ENCODE results near the gene ABCB8. TPM values are rescaled to one million over a fixed set of nuclear protein-coding genes. Genes with fewer than 3 reads are reported as not detected.

Gene ABCB8
- total RNA-seq, 4 donors from 2014 or later = 21.0 to 49.0 (median 31.6) TPM

DNA sequence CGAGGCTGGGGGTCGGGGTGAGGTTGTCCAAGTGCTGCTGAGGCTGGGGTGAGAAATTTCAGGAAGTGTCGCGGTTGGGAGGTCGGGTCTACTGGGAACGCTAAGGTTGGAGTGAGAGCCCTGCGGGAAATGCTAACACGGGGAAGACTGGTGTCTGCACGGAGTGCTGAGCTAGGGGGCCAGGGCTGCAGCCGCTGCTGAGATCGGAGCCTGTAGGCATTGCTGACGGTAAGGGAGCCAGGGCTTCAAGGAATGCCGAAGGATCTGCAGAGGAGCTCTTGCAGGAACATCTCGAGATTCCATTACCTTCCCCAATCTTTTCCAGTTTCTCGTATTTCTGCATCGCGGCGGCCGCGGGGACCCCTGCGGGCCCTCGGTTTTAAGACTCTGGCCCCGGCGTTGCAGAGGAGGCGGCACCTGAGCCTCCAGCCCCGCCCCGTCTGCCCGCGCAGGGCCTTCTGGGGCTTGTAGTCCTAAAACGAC lies 29.3 kb downstream of the ABCB8 start, which contains the start of gene CDK5:
Gene CDK5 (minus strand): TSS at position 392 of the 483 bp plus-strand sequence. CDS start 49 bp downstream, at position 343.
- peak in 1 of 2 donors; percentile 32 for DNase-seq (ENCODE audit: low spot score in 2 of 2)

DNA sequence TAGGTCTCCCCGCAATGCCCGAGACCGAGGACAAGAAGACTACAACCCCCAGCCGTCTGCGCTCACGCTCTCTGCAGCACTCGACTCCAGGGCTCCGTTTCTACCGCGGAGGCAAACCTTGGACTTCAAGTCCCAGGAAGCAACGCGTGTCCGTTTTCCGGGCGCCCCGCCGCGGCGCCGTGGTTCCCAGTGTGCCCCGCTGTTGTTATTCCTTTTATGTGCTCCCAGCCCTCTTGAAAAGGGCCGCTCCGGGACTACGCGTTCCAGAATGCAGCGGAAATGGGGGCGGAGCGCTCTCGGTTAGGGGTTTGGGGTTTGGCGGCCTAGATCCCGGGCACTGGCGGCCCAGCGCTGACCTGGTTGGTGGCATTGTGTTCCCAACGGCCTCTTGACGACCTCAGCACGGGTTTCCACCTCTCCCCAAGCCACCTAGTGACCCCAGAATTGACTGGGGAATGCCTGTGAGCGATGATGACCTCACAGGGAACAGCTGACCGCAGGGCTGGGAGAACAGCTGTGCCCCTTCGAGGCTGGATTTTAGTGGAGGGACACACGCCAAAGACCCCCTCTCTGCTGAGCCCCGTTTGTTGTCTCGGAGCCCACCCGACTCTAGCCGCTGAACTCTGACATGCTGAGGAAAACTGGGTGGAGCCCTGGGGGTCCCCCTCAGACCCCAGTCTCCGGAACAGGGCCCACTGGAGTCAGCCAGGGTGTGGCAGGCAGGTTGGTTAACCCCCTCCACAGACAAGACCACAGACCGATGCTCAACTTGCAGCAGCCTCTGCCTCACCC lies 29.9 kb downstream of the ABCB8 start:
- WGBS, 2 donors = 0% methylated on average over 21 to 39 of the region's 46 CpGs
- peak overlapping the region; percentile 39 to 91 (median 79) for H3K4me3 ChIP-seq
- H3K9me3 ChIP-seq = no peaks in the 10 kb centered on the region
- H3K36me3 ChIP-seq = peaks cover 0 to 22% (median 0%) of the 10 kb centered on the region in 3 donors
- TF ChIP-seq POLR2A (IDR thresholded peaks at IDR 0.05) (peak; percentile 77 to 97), EP300 (IDR thresholded peaks at IDR 0.05) (peak; percentile 93 to 98)
- TF ChIP-seq, protein P1, sequence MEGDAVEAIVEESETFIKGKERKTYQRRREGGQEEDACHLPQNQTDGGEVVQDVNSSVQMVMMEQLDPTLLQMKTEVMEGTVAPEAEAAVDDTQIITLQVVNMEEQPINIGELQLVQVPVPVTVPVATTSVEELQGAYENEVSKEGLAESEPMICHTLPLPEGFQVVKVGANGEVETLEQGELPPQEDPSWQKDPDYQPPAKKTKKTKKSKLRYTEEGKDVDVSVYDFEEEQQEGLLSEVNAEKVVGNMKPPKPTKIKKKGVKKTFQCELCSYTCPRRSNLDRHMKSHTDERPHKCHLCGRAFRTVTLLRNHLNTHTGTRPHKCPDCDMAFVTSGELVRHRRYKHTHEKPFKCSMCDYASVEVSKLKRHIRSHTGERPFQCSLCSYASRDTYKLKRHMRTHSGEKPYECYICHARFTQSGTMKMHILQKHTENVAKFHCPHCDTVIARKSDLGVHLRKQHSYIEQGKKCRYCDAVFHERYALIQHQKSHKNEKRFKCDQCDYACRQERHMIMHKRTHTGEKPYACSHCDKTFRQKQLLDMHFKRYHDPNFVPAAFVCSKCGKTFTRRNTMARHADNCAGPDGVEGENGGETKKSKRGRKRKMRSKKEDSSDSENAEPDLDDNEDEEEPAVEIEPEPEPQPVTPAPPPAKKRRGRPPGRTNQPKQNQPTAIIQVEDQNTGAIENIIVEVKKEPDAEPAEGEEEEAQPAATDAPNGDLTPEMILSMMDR (IDR thresholded peaks at IDR 0.05) = peak in 2 of 5 experiments; percentile 27 to 28
- no peaks in the 10 kb centered on the region for H3K27me3 ChIP-seq
- peak overlapping the region; percentile 93 to 97 (median 96) for H3K27ac ChIP-seq
- peak; percentile 95 to 97 for DNase-seq (ENCODE audit: low spot score in 2 of 2)
- H3K4me1 ChIP-seq = peaks cover 0 to 53% (median 42%) of the 10 kb centered on the region in 4 donors

More for the DNA sequence above, 29.3 kb downstream of the ABCB8 start, which contains the start of gene CDK5:
- TF ChIP-seq EP300 (IDR thresholded peaks at IDR 0.05) (no peak), POLR2A (IDR thresholded peaks at IDR 0.05) (no peak)
- TF ChIP-seq, protein P1 (IDR thresholded peaks at IDR 0.05) = no peak
- Histone ChIP-seq H3K4me3 (peak within 1 kb of the TSS; percentile 39 to 91 (median 79)), H3K4me1 (peaks cover 0 to 47% (median 37%) of the 10 kb centered on the region in 4 donors), H3K27ac (peak within 1 kb of the TSS; percentile 93 to 97 (median 96)), H3K9me3 (no peaks in the 10 kb centered on the region), H3K36me3 (peaks cover 0 to 28% (median 0%) of the 10 kb centered on the region in 3 donors), H3K27me3 (peaks cover 0 to under 1% of the 10 kb centered on the region in 2 donors)
- 1% methylated on average over 13 to 30 of the region's 30 CpGs for WGBS, 2 donors

DNA sequence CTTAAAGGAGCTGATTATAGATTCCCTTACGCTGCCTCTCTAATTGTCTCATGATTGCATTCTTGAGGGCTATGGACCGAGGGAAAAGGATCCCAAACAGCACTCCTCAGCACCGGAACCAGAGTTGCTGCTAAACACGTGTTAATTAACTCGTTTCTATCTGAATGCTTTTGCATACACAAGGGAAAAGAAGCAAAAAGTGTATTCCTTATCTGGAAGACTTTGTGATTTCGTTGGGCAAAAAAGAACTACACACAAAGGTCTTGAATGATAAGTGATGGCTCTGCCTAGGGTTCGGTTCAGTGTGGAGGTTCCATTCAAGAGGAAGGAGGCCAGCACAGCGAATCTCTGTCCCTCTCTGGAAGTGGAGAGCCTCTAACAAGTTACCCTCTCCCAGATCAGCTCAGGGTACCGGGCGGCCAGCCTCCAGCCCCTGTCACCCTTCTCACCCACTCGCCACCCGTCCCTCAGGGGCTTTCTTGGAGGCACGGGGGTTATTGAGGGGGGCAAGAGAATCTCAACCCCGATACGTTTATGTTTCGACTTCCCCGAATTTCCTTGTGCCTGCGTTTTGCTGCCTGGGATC lies 30.6 kb downstream of the ABCB8 start:
- TF ChIP-seq EP300 (IDR thresholded peaks at IDR 0.05) (no peak), POLR2A (IDR thresholded peaks at IDR 0.05) (no peak)
- TF ChIP-seq, protein P1 (IDR thresholded peaks at IDR 0.05) = no peak
- Histone ChIP-seq H3K27ac (peak overlapping the region; percentile 93 to 97 (median 96)), H3K36me3 (peaks cover 0 to 16% (median 0%) of the 10 kb centered on the region in 3 donors), H3K27me3 (no peaks in the 10 kb centered on the region), H3K9me3 (no peaks in the 10 kb centered on the region), H3K4me3 (peak overlapping the region; percentile 72 to 91 (median 80)), H3K4me1 (peaks cover 0 to 60% (median 42%) of the 10 kb centered on the region in 4 donors)
- no peak for DNase-seq (ENCODE audit: low spot score in 2 of 2)
- 4 to 5% methylated on average over 18 of the region's 18 CpGs for WGBS, 2 donors

DNA sequence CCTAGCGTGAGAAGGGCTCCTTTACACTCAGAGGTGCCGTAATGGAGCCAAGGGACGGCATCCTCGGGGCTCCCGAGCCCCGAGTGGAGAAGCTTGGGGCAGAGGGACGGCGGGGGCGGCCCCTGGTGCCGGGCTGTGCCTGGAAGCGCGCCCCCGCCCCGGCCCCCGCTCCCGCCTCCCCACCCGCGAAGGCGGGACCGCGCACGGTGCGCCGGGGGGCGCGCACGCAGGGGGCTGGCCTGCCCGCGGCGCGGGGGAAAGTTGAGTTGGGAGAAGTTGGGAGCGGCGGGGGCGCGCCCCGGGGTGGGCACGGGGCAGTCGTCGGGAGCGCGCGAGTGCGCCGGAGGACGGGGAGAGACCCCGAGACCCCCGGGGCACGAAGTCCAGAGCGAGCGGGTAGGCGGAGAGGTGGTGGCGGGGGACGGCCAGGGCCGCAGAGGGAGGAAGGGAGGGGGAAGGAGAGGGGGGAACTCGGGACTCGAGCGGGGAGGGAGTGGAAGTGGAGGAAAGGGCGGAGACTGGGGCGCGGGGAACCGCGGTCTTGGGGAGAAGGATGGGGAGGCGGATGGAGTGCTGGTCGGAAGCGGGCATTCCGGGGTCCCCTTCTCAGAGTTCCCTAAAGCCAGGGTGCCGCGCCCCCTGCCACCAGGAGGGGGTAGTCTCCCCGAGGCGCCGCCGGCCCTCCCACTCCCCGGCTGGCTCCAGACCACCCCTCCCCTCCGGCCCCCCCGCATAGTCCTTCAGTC lies 31.3 kb downstream of the ABCB8 start, which contains the start of gene SLC4A2:
Gene SLC4A2 (plus strand): TSS at position 223 of the 746 bp plus-strand sequence. CDS start 2,399 bp downstream, outside the sequence.
- peaks cover 2 to 16% (median 2%) of the 10 kb centered on the region in 3 donors for H3K36me3 ChIP-seq
- peak within 1 kb of the TSS; percentile 72 to 91 (median 80) for H3K4me3 ChIP-seq
- H3K4me1 ChIP-seq = peaks cover 0 to 60% (median 42%) of the 10 kb centered on the region in 4 donors
- WGBS, 2 donors = 0 to 2% methylated on average over 39 to 50 of the region's 75 CpGs
- peak in 1 of 2 donors; percentile 63 for TF ChIP-seq EP300 (IDR thresholded peaks at IDR 0.05)
- TF ChIP-seq POLR2A (IDR thresholded peaks at IDR 0.05) = peak; percentile 31 to 61
- TF ChIP-seq, protein P1 (IDR thresholded peaks at IDR 0.05) = peak; percentile 47 to 56 (median 54)
- no peaks in the 10 kb centered on the region for H3K9me3 ChIP-seq
- H3K27ac ChIP-seq = peak within 1 kb of the TSS; percentile 93 to 97 (median 96)
- no peaks in the 10 kb centered on the region for H3K27me3 ChIP-seq
- peak; percentile 67 to 73 for DNase-seq (ENCODE audit: low spot score in 2 of 2)

All from tibial nerve (tissue), 4 donors.